ENCODE data around the gene IFT43.

- TF ChIP-seq PML (IDR thresholded peaks at IDR 0.05; ENCODE audit: low read length) (no peak), CTCF (IDR thresholded peaks at IDR 0.05 in 2 of 3, conservative IDR thresholded peaks at IDR 0.05 in 1 of 3; ENCODE audit: insufficient read depth in 2 of 3, low read depth in 1 of 3, low read length in 3 of 3) (peak; percentile 56 to 84 (median 60); a peak in 5 of 6 replicates), NCOA6 (IDR thresholded peaks at IDR 0.05) (no peak), ZNF324 (CRISPR knock-in tag; IDR thresholded peaks at IDR 0.05) (no peak)
- TF ChIP-seq, protein P1, sequence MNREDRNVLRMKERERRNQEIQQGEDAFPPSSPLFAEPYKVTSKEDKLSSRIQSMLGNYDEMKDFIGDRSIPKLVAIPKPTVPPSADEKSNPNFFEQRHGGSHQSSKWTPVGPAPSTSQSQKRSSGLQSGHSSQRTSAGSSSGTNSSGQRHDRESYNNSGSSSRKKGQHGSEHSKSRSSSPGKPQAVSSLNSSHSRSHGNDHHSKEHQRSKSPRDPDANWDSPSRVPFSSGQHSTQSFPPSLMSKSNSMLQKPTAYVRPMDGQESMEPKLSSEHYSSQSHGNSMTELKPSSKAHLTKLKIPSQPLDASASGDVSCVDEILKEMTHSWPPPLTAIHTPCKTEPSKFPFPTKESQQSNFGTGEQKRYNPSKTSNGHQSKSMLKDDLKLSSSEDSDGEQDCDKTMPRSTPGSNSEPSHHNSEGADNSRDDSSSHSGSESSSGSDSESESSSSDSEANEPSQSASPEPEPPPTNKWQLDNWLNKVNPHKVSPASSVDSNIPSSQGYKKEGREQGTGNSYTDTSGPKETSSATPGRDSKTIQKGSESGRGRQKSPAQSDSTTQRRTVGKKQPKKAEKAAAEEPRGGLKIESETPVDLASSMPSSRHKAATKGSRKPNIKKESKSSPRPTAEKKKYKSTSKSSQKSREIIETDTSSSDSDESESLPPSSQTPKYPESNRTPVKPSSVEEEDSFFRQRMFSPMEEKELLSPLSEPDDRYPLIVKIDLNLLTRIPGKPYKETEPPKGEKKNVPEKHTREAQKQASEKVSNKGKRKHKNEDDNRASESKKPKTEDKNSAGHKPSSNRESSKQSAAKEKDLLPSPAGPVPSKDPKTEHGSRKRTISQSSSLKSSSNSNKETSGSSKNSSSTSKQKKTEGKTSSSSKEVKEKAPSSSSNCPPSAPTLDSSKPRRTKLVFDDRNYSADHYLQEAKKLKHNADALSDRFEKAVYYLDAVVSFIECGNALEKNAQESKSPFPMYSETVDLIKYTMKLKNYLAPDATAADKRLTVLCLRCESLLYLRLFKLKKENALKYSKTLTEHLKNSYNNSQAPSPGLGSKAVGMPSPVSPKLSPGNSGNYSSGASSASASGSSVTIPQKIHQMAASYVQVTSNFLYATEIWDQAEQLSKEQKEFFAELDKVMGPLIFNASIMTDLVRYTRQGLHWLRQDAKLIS (CRISPR knock-in tag; IDR thresholded peaks at IDR 0.05): no peak
Observed at GRCh38 chr14:76050797-76051392, 65.3 kb downstream of the IFT43 start.

All from K562 (cell line).